HFFc6 (cell line): ENCODE results near the gene TFAP2B. TPM values are rescaled to one million over a fixed set of nuclear protein-coding genes. Genes with fewer than 3 reads are reported as not detected.

ENCODE experiments used
- DNase-seq: peaks from one replicate; pipeline ENCODE4 v3.0.0-alpha.2; 2018
- H3K27ac Mint-ChIP-seq: 2 replicates; pipeline ENCODE4 v1.8.0; 2020; ENCODE audit warnings: mild to moderate bottlenecking, mixed read lengths
- H3K27me3 Mint-ChIP-seq: 2 replicates; pipeline ENCODE4 v1.8.0; 2021; ENCODE audit warnings: mild to moderate bottlenecking, moderate library complexity, mixed read lengths; ENCODE audit not compliant: insufficient read depth
- H3K36me3 Mint-ChIP-seq: 2 replicates; pipeline ENCODE4 v1.8.0; 2021; ENCODE audit warnings: low read depth, mixed read lengths
- H3K4me1 Mint-ChIP-seq: 2 replicates; pipeline ENCODE4 v1.8.0; 2020; ENCODE audit warnings: low read depth, mixed read lengths
- H3K4me3 Mint-ChIP-seq: 2 replicates; pipeline ENCODE4 v1.8.0; 2020; ENCODE audit warnings: mild to moderate bottlenecking, moderate library complexity, mixed read lengths
- H3K9me3 Mint-ChIP-seq: 2 replicates; pipeline ENCODE4 v1.8.0; 2020; ENCODE audit warnings: mild to moderate bottlenecking, mixed read lengths
- CTCF ChIP-seq: fragments of 200-600 bp; sonication (generic); IDR thresholded peaks from 2 replicates; pipeline ENCODE4 v1.5.0; 2021; ENCODE audit warnings: antibody characterized with exemption, mild to moderate bottlenecking
- total RNA-seq, 6 experiments: library from RNA; stranded (reverse); fragmentation: NEBNext Ultra II Directional; extraction: Animal tissue kit (Norgen Biotek cat#: 25700); gene quantifications; 2 replicates in 1 of 6; 3 replicates in 5 of 6; pipeline ENCODE4 v1.2.3, GENCODE V29; 2021

TFAP2B gene
- total RNA-seq, 6 experiments from 2014 or later, result not detected

- H3K9me3 Mint-ChIP-seq, result no peaks in the 10 kb centered on the region
- H3K27me3 Mint-ChIP-seq, result peaks cover 52% of the 10 kb centered on the region
- DNase-seq, result no peak
- H3K4me1 Mint-ChIP-seq, result no peaks in the 10 kb centered on the region
- H3K4me3 Mint-ChIP-seq, result no peak overlapping the region
- H3K36me3 Mint-ChIP-seq, result no peaks in the 10 kb centered on the region
- TF ChIP-seq CTCF, result no peak
- no peak overlapping the region for H3K27ac Mint-ChIP-seq
Measured at GRCh38 chr6:50824552-50824951, 5.9 kb downstream of the TFAP2B start.

- H3K36me3 Mint-ChIP-seq, result no peaks in the 10 kb centered on the region
- no peak overlapping the region for H3K4me3 Mint-ChIP-seq
- DNase-seq, result no peak
- no peak overlapping the region for H3K27ac Mint-ChIP-seq
- H3K9me3 Mint-ChIP-seq, result no peaks in the 10 kb centered on the region
- no peak for TF ChIP-seq CTCF
- no peaks in the 10 kb centered on the region for H3K4me1 Mint-ChIP-seq
- H3K27me3 Mint-ChIP-seq, result peaks cover 50% of the 10 kb centered on the region
Measured at GRCh38 chr6:50825375-50826036, 6.8 kb downstream of the TFAP2B start.

- H3K27ac Mint-ChIP-seq, result no peak overlapping the region
- H3K36me3 Mint-ChIP-seq, result no peaks in the 10 kb centered on the region
- no peak for TF ChIP-seq CTCF
- no peak for DNase-seq
- H3K9me3 Mint-ChIP-seq, result no peaks in the 10 kb centered on the region
- H3K4me1 Mint-ChIP-seq, result no peaks in the 10 kb centered on the region
- no peak overlapping the region for H3K4me3 Mint-ChIP-seq
- H3K27me3 Mint-ChIP-seq, result peaks cover 47% of the 10 kb centered on the region
Measured at GRCh38 chr6:50826037-50826761, 7.5 kb downstream of the TFAP2B start.

- H3K36me3 Mint-ChIP-seq, result no peaks in the 10 kb centered on the region
- no peak for DNase-seq
- H3K9me3 Mint-ChIP-seq, result no peaks in the 10 kb centered on the region
- H3K4me3 Mint-ChIP-seq, result no peak overlapping the region
- H3K27ac Mint-ChIP-seq, result no peak overlapping the region
- H3K27me3 Mint-ChIP-seq, result peaks cover 42% of the 10 kb centered on the region
- no peak for TF ChIP-seq CTCF
- no peaks in the 10 kb centered on the region for H3K4me1 Mint-ChIP-seq
Measured at GRCh38 chr6:50826803-50827202, 8.1 kb downstream of the TFAP2B start.

GRCh38 chr6:50829049-50829448 is 10.4 kb downstream of the TFAP2B start:
- Mint-ChIP-seq H3K4me3 (no peak overlapping the region), H3K27me3 (peaks cover 25% of the 10 kb centered on the region), H3K9me3 (no peaks in the 10 kb centered on the region), H3K4me1 (no peaks in the 10 kb centered on the region), H3K36me3 (no peaks in the 10 kb centered on the region), H3K27ac (no peak overlapping the region)
- TF ChIP-seq CTCF, result no peak
- DNase-seq, result no peak
